Anterior cingulate cortex (tissue), 58 donors: ENCODE data around the gene CCDC174.
A peak's percentile ranks its signal among the peaks of the same experiment; 100 is the strongest.

Experiments used
- DNase-seq, 58 donors: peaks; one replicate each; lab custom pipeline; 2025; lab: John Stamatoyannopoulos, UW

Gene CCDC174

GRCh38 chr3:14624498-14624897 is 27.1 kb upstream of the CCDC174 start:
- DNase-seq, result no peak

GRCh38 chr3:14625443-14625842 is 26.1 kb upstream of the CCDC174 start:
- DNase-seq, result no peak

DNA sequence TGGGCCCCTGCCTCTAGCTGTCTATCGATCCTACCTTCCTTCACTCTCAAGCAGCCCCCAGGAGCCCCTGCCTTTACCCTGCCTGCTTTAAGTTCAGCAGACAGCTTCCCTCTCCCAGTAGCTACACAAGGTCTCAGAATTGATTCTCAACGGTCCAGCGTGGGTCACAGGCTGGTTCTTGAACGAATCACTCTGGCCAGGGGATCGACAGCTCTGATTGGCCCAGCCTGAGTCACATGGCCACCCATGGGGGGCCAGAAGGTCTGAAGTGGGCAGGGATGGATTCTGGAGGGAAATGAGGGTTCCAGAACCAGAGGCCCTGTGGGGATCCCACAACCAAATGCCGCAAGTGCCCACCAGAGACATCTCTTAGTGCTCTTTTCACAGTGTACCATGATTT is 23.7 kb upstream of the CCDC174 start:
- no peak for DNase-seq

DNA sequence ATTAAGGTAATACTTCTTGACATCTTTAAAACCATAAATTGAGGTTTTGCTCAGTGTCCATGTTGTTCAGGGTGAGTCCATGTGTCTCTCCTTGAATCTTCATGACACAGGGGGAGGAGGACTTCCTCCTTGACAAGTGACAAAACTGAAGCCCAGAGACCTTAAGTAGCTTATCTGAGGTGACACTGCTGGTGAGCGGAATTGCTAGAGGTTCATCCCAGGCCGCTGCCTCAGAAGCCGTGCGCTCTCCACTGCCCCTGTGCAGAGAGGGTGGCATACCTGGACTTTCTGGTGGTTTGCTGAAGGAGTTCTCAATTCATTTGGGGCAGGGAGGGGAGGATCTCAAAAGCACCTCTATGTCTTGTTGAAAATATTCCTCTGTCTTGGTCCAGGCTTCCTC is 23.2 kb upstream of the CCDC174 start:
- no peak for DNase-seq

DNA sequence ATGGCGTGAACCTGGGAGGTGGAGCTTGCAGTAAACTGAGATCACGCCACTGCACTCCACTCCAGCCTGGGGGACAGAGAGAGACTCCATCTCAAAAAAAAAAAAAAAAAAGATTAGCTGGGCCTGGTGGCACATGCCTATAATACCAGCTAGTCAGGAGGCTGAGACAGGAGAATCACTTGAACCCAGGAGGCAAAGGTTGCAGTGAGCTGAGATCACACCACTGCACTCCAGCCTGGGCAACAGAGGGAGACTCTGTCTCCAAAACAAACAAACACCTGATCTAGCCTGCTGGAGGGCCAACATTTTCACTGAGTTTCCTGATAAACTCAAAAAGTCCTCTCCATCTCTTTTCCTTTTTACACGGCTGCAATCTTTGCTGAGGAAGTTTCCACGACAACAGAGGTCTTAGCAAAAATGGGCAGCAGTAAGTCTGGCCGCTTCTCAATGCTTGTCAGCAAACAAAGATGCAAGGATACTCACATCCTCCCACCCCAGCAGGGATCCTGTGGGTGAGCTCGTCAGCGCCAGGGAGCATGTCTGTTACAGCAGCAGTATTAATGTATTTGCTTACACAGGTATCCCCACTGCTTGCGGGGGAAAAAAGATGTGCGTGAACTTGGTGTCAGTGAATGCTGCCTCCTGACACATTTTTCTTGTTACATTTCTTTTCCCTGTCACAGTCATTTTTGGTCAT is 21.0 kb upstream of the CCDC174 start:
- DNase-seq, result no peak

DNA sequence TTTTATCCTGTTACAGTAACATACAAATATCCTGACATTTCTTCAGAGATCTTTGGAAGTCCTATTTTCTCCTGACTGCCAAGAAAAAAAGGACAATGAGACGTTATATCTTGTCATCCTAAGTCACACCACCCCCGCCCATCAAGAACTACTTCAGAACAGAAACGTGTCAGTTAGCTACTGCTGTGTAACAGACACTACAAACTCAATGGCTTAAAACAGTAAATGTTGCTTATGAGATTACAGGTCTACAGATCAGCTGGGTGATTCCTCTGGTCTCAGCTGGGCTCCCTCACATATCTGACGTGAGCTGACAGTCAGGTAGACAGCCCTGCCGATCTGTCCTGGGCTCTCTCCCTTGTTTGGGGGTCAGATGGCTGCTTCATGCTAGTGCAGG is 20.5 kb upstream of the CCDC174 start:
- DNase-seq, result no peak

- no peak for DNase-seq
These were observed 19.7 kb upstream of the CCDC174 start for GRCh38 chr3:14631687-14632441.

DNA sequence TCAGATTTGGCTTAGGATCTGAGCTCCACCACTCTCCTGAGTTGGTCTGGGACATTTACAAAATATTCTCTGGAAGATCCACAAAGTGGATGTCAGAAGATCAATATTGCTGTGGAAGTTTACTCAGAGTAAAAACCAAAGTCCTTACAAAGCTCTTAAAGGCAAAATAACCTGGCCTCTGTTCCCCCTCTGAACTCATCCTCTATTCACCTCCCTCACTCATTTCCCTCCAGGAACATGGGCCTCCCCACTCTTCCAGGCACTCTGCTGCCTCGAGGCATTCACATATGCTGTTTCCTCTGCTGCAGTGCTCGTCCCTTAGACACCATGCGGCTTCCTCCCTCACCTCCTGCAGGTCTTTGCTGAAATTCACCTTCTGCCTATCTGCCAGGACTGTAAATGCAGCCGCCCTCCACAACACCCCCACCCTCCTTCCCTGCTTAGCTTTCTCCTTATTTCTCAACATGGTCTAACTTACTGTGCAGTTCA is 19.1 kb upstream of the CCDC174 start:
- no peak for DNase-seq

DNA sequence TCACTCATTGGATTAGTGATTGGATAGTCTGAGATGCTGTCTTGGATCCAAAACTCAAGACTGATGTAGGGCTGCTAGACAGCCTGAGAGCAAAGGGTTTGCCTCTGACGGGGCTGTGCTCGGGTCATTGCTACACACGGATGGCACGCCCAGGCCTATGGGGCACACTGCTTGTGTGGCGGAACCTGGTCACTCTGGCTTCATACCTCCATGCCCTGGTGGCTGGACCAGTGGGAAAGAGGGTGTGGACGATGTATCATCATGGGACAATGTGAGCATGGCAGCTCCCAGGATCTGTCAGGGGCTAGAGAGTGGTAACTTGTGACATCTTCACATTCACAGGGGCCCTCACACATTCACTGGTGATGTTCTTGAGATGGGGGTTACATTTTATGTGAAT is 18.1 kb upstream of the CCDC174 start:
- no peak for DNase-seq

GRCh38 chr3:14633819-14634424 is 17.6 kb upstream of the CCDC174 start:
- DNase-seq, result peak in 11 of 58 donors; percentile 5 to 30 (median 11)

- no peak for DNase-seq
These were observed 16.7 kb upstream of the CCDC174 start for GRCh38 chr3:14634763-14635400.

DNA sequence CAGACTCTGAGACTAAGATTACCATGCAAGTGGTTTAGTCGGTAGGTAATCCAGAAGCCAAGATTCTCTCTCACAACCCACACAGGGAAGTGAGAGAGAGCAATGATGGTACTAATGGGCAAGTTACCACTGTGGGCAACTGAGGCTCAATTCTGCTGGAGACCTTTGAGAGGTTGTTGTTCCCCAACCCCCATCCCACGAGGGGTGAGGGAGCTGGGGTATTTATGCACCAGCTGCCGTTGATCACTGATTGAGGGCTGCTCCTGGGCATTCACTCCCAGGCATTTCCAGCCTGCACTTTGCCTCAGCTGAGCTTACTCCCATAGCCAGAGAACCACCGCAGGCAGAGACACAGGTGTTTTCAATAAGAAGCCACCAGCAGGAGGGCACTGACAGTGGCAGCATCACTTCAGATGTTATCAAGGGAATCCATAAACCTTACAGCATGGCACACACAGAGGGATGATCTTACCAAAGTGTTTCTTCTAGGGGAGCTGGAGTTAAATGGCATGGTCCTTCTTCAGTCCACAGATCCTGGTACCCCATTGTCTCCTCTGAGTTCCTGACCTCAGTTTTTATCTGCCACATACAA is 15.0 kb upstream of the CCDC174 start:
- no peak for DNase-seq

DNA sequence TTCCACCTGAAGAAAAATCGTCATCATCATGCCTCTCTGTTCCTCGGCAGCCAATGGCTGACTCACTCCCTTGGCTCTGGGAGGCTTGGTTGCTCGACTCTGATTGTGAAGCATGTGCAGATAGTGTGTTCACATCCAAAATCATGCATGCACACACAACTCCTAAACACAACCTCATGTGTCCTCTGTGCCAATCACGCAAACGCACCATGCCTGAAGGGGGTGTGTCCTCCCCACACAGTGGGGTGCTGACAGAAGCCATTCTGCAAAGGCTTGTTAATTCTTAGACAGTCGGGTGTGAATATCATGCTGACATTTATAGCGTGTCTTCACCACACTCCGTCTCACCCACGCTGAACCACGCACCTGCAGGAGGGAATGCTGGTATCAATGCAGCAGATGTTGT is 11.4 kb upstream of the CCDC174 start:
- peak in 26 of 58 donors; percentile 3 to 74 (median 33) for DNase-seq

GRCh38 chr3:14640734-14641133 is 10.8 kb upstream of the CCDC174 start:
- no peak for DNase-seq

GRCh38 chr3:14641346-14641745 is 10.2 kb upstream of the CCDC174 start:
- DNase-seq, result no peak

GRCh38 chr3:14645453-14645852 is 6.1 kb upstream of the CCDC174 start:
- no peak for DNase-seq

DNA sequence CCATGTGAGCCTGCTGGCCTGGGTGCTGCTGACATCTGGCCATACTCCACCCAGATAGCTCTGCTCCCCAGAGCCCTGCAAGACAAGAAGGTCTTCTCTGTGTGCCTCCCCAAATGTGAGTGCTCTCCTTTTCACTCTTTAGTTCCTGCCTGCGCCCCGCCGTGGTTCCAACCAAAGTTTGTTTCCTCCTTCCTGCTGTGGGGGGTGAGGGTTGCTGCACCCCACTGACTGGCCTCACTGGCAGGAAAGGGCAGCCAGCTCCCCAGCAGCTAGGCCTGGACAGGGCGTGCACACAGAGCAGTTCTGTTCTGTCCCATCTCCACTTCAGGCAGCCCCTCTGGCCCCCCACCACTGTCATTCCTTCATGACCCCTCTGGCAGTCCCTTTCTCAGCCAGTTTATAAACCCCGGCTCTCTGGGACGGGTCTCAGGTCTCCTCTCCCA is 5.4 kb upstream of the CCDC174 start:
- no peak for DNase-seq

GRCh38 chr3:14646589-14647413 is 4.8 kb upstream of the CCDC174 start:
- no peak for DNase-seq
